Upper lobe of left lung (tissue), 6 donors: Measurements from ENCODE around the gene TAS1R3. TPM values are rescaled to one million over a fixed set of nuclear protein-coding genes. Genes with fewer than 3 reads are reported as not detected.

ENCODE experiments used
- ATAC-seq, 2 donors: fragments of 200-7000 bp; cut with Tn5 transposase; one replicate each; pipeline ENCODE4 v1.9.1; 2022; ENCODE audit warnings: mild to moderate bottlenecking in 2 of 2, moderate library complexity in 2 of 2; ENCODE audit not compliant: low FRiP score in 2 of 2
- DNase-seq, 2 donors: peaks; one replicate each; pipeline ENCODE4 v3.0.0-alpha.2; 2019 to 2020
- H3K27ac ChIP-seq, 4 donors: fragments of 200-600 bp; sonication (generic); one replicate each; pipeline ENCODE4 v1.5.1; 2016 to 2019
- H3K27me3 ChIP-seq, 4 donors: fragments of 200-600 bp; sonication (generic); one replicate each; pipeline ENCODE4 v1.5.1; 2017 to 2019
- H3K36me3 ChIP-seq, 4 donors: fragments of 200-600 bp; sonication (generic); one replicate each; pipeline ENCODE4 v1.5.1; 2016 to 2019
- H3K4me1 ChIP-seq, 4 donors: fragments of 200-600 bp; sonication (generic); one replicate each; pipeline ENCODE4 v1.5.1; 2018 to 2019
- H3K4me3 ChIP-seq, 4 donors: fragments of 200-600 bp; sonication (generic); one replicate each; pipeline ENCODE4 v1.5.1; 2017 to 2019; ENCODE audit warnings: mild to moderate bottlenecking in 2 of 4, moderate library complexity in 1 of 4
- H3K9me3 ChIP-seq, 4 donors: fragments of 200-600 bp; sonication (generic); one replicate each; pipeline ENCODE4 v1.5.1; 2018 to 2019
- EP300 ChIP-seq, 4 donors: sonication (generic); formaldehyde crosslinking; IDR thresholded peaks; one replicate each; pipeline ENCODE4 v1.5.1; 2017; ENCODE audit warnings: antibody characterized with exemption in 4 of 4, control low read depth in 2 of 4
- POLR2A ChIP-seq, 4 donors: fragments of 450-650 bp; IDR thresholded peaks; one replicate each; pipeline ENCODE4 v1.5.1; 2016 to 2017; ENCODE audit warnings: antibody characterized with exemption in 4 of 4, mild to moderate bottlenecking in 2 of 4
- POLR2AphosphoS5 ChIP-seq, 2 donors: sonication (generic); formaldehyde crosslinking; IDR thresholded peaks; one replicate each; pipeline ENCODE4 v1.5.1; 2017; ENCODE audit warnings: antibody characterized with exemption in 2 of 2
- WGBS, 2 donors: methylation state at CpG; one replicate each; pipeline ENCODE4 v1.1.5; 2017 to 2018; 5-methylcytosine and 5-hydroxymethylcytosine counted together
- total RNA-seq, 6 donors: library from RNA; depleted of rRNA in 4 of 6; stranded (reverse); fragments of >200 nt in 4 of 6; gene quantifications; one replicate each; pipeline versions ENCODE4 v1.1.0 to v1.2.1, GENCODE V29; 2016 to 2021
- TF ChIP-seq, protein P1 (sequence below), 6 experiments: fragments of 450-650 bp in 4 of 6; fragments of 200-600 bp in 2 of 6; sonication (generic) in 2 of 6; IDR thresholded peaks; one replicate each; pipeline ENCODE4 v1.5.1; 2016 to 2019; ENCODE audit warnings: antibody characterized with exemption in 6 of 6
- donor health status: DM: no; HTN: no; CAD: no; lungs with moderate emphysema.
- donor health status: DM: no; HTN: yes; CAD: no; lungs with severe emphysema.

TAS1R3 gene
- total RNA-seq, 6 donors from 2014 or later = 0.22 to 1.0 (median 0.79) TPM

GRCh38 chr1:1329304-1330210, 1.5 kb upstream of the TAS1R3 start:
- WGBS, 2 donors = 93 to 94% methylated on average over 40 to 53 of the region's 58 CpGs
- H3K36me3 ChIP-seq = peaks cover 0 to 29% (median 19%) of the 10 kb centered on the region in 4 donors
- ATAC-seq (no peak), DNase-seq (peak in 1 of 2 donors; percentile 71)
- H3K27ac ChIP-seq = no peak overlapping the region
- no peaks in the 10 kb centered on the region for H3K27me3 ChIP-seq
- H3K4me3 ChIP-seq = no peak overlapping the region
- no peak for TF ChIP-seq EP300 (IDR thresholded peaks at IDR 0.05)
- TF ChIP-seq POLR2AphosphoS5 (IDR thresholded peaks at IDR 0.05) = no peak
- TF ChIP-seq, protein P1, sequence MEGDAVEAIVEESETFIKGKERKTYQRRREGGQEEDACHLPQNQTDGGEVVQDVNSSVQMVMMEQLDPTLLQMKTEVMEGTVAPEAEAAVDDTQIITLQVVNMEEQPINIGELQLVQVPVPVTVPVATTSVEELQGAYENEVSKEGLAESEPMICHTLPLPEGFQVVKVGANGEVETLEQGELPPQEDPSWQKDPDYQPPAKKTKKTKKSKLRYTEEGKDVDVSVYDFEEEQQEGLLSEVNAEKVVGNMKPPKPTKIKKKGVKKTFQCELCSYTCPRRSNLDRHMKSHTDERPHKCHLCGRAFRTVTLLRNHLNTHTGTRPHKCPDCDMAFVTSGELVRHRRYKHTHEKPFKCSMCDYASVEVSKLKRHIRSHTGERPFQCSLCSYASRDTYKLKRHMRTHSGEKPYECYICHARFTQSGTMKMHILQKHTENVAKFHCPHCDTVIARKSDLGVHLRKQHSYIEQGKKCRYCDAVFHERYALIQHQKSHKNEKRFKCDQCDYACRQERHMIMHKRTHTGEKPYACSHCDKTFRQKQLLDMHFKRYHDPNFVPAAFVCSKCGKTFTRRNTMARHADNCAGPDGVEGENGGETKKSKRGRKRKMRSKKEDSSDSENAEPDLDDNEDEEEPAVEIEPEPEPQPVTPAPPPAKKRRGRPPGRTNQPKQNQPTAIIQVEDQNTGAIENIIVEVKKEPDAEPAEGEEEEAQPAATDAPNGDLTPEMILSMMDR (IDR thresholded peaks at IDR 0.05) = no peak
- no peak for TF ChIP-seq POLR2A (IDR thresholded peaks at IDR 0.05)
- H3K4me1 ChIP-seq = peaks cover 17 to 53% (median 28%) of the 10 kb centered on the region in 4 donors
- no peaks in the 10 kb centered on the region for H3K9me3 ChIP-seq

DNA sequence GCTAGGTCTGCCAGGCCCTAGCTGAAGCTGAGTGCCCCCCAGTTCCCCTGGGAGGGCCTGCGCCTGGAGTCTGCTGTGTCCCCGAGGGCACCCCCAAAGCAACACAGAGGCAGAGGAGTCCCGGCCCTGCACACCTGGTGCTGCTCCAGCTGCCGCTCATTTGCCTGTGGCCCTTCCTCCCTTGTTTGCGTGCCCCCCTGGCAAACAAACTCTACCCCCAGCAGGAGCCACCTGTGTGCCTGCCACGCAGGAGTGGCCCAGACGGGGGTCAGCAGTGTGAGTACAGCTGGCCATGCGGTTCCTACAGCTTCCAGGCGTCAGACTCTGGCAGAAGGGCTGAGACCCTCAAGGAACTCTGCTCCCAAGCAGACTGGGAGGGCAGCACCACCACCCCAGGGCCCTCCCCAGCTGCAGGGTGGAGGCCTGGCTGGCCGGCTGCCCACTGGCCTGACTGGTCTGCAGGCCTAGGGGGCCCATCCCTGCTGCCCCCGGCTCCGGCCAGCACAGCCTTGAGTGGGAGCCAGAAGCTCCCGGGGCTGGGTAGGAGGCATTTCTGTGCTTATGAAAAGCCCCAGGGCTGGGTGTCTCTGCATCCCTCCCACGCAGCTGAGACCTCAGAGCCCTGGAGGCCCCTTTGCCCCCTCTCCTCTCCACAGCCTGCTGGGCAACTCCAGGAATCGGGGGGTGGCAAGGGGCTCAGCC, 563 bp upstream of the TAS1R3 start:
- Histone ChIP-seq H3K27ac (peak overlapping the region in 1 of 4 donors; percentile 35), H3K36me3 (peaks cover 0 to 34% (median 19%) of the 10 kb centered on the region in 4 donors), H3K27me3 (no peaks in the 10 kb centered on the region), H3K9me3 (no peaks in the 10 kb centered on the region), H3K4me3 (no peak overlapping the region), H3K4me1 (peaks cover 12 to 46% (median 23%) of the 10 kb centered on the region in 4 donors)
- WGBS, 2 donors = 61 to 77% methylated on average over 5 to 13 of the region's 15 CpGs
- TF ChIP-seq POLR2A (IDR thresholded peaks at IDR 0.05) = no peak
- TF ChIP-seq POLR2AphosphoS5 (IDR thresholded peaks at IDR 0.05) = no peak
- no peak for TF ChIP-seq EP300 (IDR thresholded peaks at IDR 0.05)
- TF ChIP-seq, protein P1 (IDR thresholded peaks at IDR 0.05) = no peak
- ATAC-seq (peak in 1 of 2 donors; percentile 7), DNase-seq (peak in 1 of 2 donors; percentile 72)

- peaks cover 0 to 41% (median 23%) of the 10 kb centered on the region in 4 donors for H3K36me3 ChIP-seq
- peak in 1 of 2 donors; percentile 82 for DNase-seq
- WGBS, 2 donors = 84 to 96% methylated on average over 10 to 51 of the region's 57 CpGs
- no peak for ATAC-seq
- TF ChIP-seq, protein P1 (IDR thresholded peaks at IDR 0.05) = no peak
- TF ChIP-seq POLR2A (IDR thresholded peaks at IDR 0.05) = no peak
- peak in 1 of 2 donors; percentile 3 for TF ChIP-seq POLR2AphosphoS5 (IDR thresholded peaks at IDR 0.05)
- no peak for TF ChIP-seq EP300 (IDR thresholded peaks at IDR 0.05)
- no peak overlapping the region for H3K4me3 ChIP-seq
- H3K27me3 ChIP-seq = no peaks in the 10 kb centered on the region
- H3K4me1 ChIP-seq = peaks cover 0 to 30% (median 11%) of the 10 kb centered on the region in 4 donors
- H3K27ac ChIP-seq = no peak overlapping the region
- no peaks in the 10 kb centered on the region for H3K9me3 ChIP-seq
Measured at GRCh38 chr1:1332031-1332755, 1.1 kb downstream of the TAS1R3 start.

- Histone ChIP-seq H3K9me3 (no peaks in the 10 kb centered on the region), H3K4me1 (peaks cover 0 to 28% (median 11%) of the 10 kb centered on the region in 4 donors), H3K27ac (no peak overlapping the region), H3K4me3 (no peak overlapping the region), H3K36me3 (peaks cover 0 to 41% (median 21%) of the 10 kb centered on the region in 4 donors), H3K27me3 (no peaks in the 10 kb centered on the region)
- 62 to 69% methylated on average over 19 to 31 of the region's 48 CpGs for WGBS, 2 donors
- DNase-seq (peak; percentile 62 to 89), ATAC-seq (no peak)
- TF ChIP-seq POLR2AphosphoS5 (IDR thresholded peaks at IDR 0.05) = no peak
- TF ChIP-seq POLR2A (IDR thresholded peaks at IDR 0.05) = no peak
- TF ChIP-seq, protein P1 (IDR thresholded peaks at IDR 0.05) = no peak
- no peak for TF ChIP-seq EP300 (IDR thresholded peaks at IDR 0.05)
Measured at GRCh38 chr1:1332774-1333480, 1.8 kb downstream of the TAS1R3 start.
